SKM-1 treated with dmso at 0.1 percent for 144 hours (cell line): ENCODE results near the gene CACNB2.

Experiments
- DNase-seq: peaks from one replicate; lab custom pipeline; 2025; ENCODE audit not compliant: unreplicated experiment; lab: John Stamatoyannopoulos, UW

The CACNB2 gene

GRCh38 chr10:18498998-18499397, 358.8 kb downstream of the CACNB2 start:
- no peak for DNase-seq

- DNase-seq: no peak
These were observed 360.4 kb downstream of the CACNB2 start for GRCh38 chr10:18500576-18500975.

- no peak for DNase-seq
These were observed 361.0 kb downstream of the CACNB2 start for GRCh38 chr10:18501198-18501597.

- DNase-seq: no peak
These were observed 361.4 kb downstream of the CACNB2 start for GRCh38 chr10:18501629-18502028.

- no peak for DNase-seq
These were observed 363.9 kb downstream of the CACNB2 start for GRCh38 chr10:18504161-18504560.

GRCh38 chr10:18505456-18506118, 365.4 kb downstream of the CACNB2 start:
- no peak for DNase-seq

- no peak for DNase-seq
These were observed 368.4 kb downstream of the CACNB2 start for GRCh38 chr10:18508587-18508986.

GRCh38 chr10:18514537-18514936, 374.3 kb downstream of the CACNB2 start:
- no peak for DNase-seq

- DNase-seq: no peak
These were observed 376.6 kb downstream of the CACNB2 start for GRCh38 chr10:18516851-18517250.

- no peak for DNase-seq
These were observed 382.8 kb downstream of the CACNB2 start for GRCh38 chr10:18523025-18523424.

- no peak for DNase-seq
These were observed 383.6 kb downstream of the CACNB2 start for GRCh38 chr10:18523858-18524257.

- no peak for DNase-seq
These were observed 387.5 kb downstream of the CACNB2 start for GRCh38 chr10:18527687-18528086.

GRCh38 chr10:18528292-18528691, 388.1 kb downstream of the CACNB2 start:
- no peak for DNase-seq

GRCh38 chr10:18532881-18533535, 392.8 kb downstream of the CACNB2 start:
- DNase-seq: no peak

- no peak for DNase-seq
These were observed 393.7 kb downstream of the CACNB2 start for GRCh38 chr10:18533896-18534295.

- no peak for DNase-seq
These were observed 399.1 kb downstream of the CACNB2 start for GRCh38 chr10:18539335-18539734.

- DNase-seq: no peak
These were observed 400.0 kb downstream of the CACNB2 start for GRCh38 chr10:18540195-18540594.

GRCh38 chr10:18542832-18543231, 402.6 kb downstream of the CACNB2 start:
- DNase-seq: no peak

GRCh38 chr10:18545621-18546305, 405.5 kb downstream of the CACNB2 start:
- DNase-seq: no peak

- no peak for DNase-seq
These were observed 408.9 kb downstream of the CACNB2 start for GRCh38 chr10:18549105-18549504.

GRCh38 chr10:18551473-18551872, 411.2 kb downstream of the CACNB2 start:
- no peak for DNase-seq

GRCh38 chr10:18554479-18554878, 414.3 kb downstream of the CACNB2 start:
- no peak for DNase-seq
